ENCODE data around the gene LRRK1. TPM values are rescaled to one million over a fixed set of nuclear protein-coding genes. Genes with fewer than 3 reads are reported as not detected.

LRRK1 gene
- total and polyA plus RNA-seq, 7 donors: 7.1 to 27.4 (median 10.2) TPM

DNA sequence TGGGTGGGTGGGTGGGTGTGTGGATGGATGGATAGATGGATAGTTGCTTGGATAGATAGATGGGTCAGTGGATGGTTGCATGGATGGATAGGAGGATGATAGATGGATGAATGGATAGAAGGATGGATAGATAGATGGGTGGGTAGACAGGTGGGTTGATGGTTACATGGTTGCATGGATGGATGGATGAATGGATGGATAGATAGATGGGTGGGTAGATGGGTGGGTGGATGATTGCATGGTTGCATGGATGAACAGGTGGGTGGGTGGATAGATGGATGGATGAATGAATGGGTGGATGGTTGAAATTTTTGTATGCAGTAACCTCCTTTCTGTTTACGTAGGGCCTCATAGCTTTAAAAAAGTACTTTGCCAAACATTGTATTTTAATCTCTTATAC lies 79.5 kb downstream of the LRRK1 start:
- Histone ChIP-seq H3K27me3 (no peaks in the 10 kb centered on the region), H3K4me1 (no peaks in the 10 kb centered on the region), H3K36me3 (peaks cover 0 to 10% (median 0%) of the 10 kb centered on the region in 4 donors), H3K4me3 (no peak overlapping the region), H3K27ac (no peak overlapping the region), H3K9me3 (no peaks in the 10 kb centered on the region)
- no peak for DNase-seq
- intact Hi-C loops (cut with DNase I): no loop called here
- no peak for TF ChIP-seq POLR2AphosphoS5 (IDR thresholded peaks at IDR 0.05)
- 93 to 94% methylated on average over 1 of the region's 1 CpG for WGBS, 2 donors

DNA sequence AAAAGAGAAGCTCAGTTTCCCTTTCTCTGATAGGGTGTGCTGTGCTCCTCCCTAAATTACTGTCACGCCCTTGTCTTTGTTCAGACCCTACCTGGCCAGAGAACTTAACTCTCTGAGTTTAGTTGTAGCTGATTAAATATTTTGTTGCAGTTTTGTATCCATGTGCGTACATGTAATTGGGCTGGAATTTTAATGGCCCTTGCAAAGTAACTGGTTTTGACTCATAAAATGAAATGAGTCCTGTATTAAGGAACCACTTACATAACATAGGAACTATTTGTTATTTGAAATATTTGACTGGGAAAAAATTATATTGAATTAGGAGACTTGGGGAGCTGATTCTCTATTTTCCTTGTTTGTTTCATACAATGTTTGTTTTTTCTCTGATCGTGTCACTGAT lies 80.2 kb downstream of the LRRK1 start:
- Histone ChIP-seq H3K4me3 (no peak overlapping the region), H3K36me3 (peaks cover 0 to 5% (median 0%) of the 10 kb centered on the region in 4 donors), H3K27ac (no peak overlapping the region), H3K27me3 (no peaks in the 10 kb centered on the region), H3K4me1 (no peaks in the 10 kb centered on the region), H3K9me3 (no peaks in the 10 kb centered on the region)
- intact Hi-C loops (cut with DNase I): no loop called here
- 24 to 66% methylated on average over 3 of the region's 3 CpGs for WGBS, 2 donors
- DNase-seq: no peak
- TF ChIP-seq POLR2AphosphoS5 (IDR thresholded peaks at IDR 0.05) (no peak), EP300 (IDR thresholded peaks at IDR 0.05) (no peak), POLR2A (IDR thresholded peaks at IDR 0.05) (no peak)
- TF ChIP-seq, protein P1, sequence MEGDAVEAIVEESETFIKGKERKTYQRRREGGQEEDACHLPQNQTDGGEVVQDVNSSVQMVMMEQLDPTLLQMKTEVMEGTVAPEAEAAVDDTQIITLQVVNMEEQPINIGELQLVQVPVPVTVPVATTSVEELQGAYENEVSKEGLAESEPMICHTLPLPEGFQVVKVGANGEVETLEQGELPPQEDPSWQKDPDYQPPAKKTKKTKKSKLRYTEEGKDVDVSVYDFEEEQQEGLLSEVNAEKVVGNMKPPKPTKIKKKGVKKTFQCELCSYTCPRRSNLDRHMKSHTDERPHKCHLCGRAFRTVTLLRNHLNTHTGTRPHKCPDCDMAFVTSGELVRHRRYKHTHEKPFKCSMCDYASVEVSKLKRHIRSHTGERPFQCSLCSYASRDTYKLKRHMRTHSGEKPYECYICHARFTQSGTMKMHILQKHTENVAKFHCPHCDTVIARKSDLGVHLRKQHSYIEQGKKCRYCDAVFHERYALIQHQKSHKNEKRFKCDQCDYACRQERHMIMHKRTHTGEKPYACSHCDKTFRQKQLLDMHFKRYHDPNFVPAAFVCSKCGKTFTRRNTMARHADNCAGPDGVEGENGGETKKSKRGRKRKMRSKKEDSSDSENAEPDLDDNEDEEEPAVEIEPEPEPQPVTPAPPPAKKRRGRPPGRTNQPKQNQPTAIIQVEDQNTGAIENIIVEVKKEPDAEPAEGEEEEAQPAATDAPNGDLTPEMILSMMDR (IDR thresholded peaks at IDR 0.05): no peak

DNA sequence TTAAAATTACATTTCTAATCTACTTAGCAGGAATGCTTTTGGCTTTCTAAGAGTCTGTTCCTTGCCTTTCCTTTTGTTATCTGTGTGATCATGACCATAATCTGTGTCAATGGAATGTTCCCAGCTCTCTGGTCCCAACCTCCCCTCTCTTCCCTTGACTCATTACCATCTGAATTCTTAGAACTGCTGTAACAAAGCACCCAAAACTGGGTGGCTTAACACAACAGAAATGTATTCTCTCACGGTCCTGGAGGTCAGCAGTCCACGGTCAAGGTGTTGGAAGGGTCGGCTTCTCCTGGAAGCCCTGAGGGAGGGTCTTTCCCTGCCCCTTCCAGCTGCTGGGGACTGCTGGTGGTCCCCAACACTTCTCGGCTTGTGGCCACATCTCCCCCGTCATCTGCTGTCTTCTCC lies 81.1 kb downstream of the LRRK1 start:
- Histone ChIP-seq H3K36me3 (no peaks in the 10 kb centered on the region), H3K4me3 (no peak overlapping the region), H3K9me3 (no peaks in the 10 kb centered on the region), H3K27me3 (no peaks in the 10 kb centered on the region), H3K27ac (no peak overlapping the region), H3K4me1 (no peaks in the 10 kb centered on the region)
- TF ChIP-seq POLR2AphosphoS5 (IDR thresholded peaks at IDR 0.05) (no peak), EP300 (IDR thresholded peaks at IDR 0.05) (no peak), POLR2A (IDR thresholded peaks at IDR 0.05) (no peak)
- TF ChIP-seq, protein P1 (IDR thresholded peaks at IDR 0.05): no peak
- WGBS, 2 donors: 95% methylated on average over 5 of the region's 5 CpGs
- intact Hi-C loops (cut with DNase I): no loop called here
- DNase-seq: no peak

DNA sequence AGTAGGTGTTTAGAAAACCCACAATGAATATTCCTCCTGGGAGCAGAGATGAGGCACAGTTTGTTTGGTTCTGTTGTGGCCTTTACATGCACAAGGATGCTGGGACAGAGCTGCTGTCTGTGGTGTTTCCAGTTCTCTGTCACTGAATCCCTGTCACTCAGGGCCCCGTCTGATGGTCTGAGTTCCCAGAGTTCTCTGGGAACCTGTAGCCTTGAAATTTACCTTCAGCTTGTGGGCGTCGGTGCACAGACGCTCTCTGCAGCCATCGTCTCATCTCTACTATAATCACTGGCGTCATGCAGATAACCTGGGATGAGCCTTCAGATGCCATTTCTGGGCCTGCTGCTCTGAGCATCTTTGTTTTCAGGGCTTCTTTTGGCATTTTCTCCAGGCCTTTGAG lies 81.9 kb downstream of the LRRK1 start:
- H3K9me3 ChIP-seq: no peaks in the 10 kb centered on the region
- H3K27me3 ChIP-seq: no peaks in the 10 kb centered on the region
- no peaks in the 10 kb centered on the region for H3K4me1 ChIP-seq
- no peak overlapping the region for H3K4me3 ChIP-seq
- no peak for DNase-seq
- no peaks in the 10 kb centered on the region for H3K36me3 ChIP-seq
- intact Hi-C loops (cut with DNase I): no loop called here
- H3K27ac ChIP-seq: no peak overlapping the region
- 95 to 97% methylated on average over 6 of the region's 6 CpGs for WGBS, 2 donors
- TF ChIP-seq POLR2AphosphoS5 (IDR thresholded peaks at IDR 0.05): no peak
- no peak for TF ChIP-seq EP300 (IDR thresholded peaks at IDR 0.05)
- TF ChIP-seq, protein P1 (IDR thresholded peaks at IDR 0.05): no peak
- no peak for TF ChIP-seq POLR2A (IDR thresholded peaks at IDR 0.05)

DNA sequence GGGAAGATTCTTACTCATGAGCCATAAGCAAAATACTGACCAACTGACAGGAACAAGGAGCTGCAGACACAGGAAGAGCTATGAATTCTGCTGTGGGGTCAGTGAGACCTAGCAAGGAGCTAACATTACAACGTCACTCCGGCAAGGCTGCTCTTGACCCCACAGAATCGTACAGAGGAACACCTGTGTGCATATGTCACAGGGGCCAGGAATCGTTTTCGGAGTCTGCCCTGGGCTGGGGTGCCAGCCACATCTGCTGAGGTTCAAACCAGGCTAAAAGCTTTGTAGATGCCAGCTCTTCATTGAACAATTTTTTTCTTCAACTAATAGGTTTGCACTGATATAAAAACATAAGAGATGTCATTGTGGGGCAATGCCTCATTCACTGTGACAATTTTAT lies 82.6 kb downstream of the LRRK1 start:
- Histone ChIP-seq H3K27me3 (no peaks in the 10 kb centered on the region), H3K4me3 (no peak overlapping the region), H3K9me3 (no peaks in the 10 kb centered on the region), H3K4me1 (peaks cover 0 to 3% (median under 1%) of the 10 kb centered on the region in 4 donors), H3K36me3 (no peaks in the 10 kb centered on the region), H3K27ac (no peak overlapping the region)
- TF ChIP-seq POLR2A (IDR thresholded peaks at IDR 0.05) (no peak), POLR2AphosphoS5 (IDR thresholded peaks at IDR 0.05) (no peak), EP300 (IDR thresholded peaks at IDR 0.05) (no peak)
- TF ChIP-seq, protein P1 (IDR thresholded peaks at IDR 0.05): no peak
- intact Hi-C loops (cut with DNase I): no loop called here
- WGBS, 2 donors: 91% methylated on average over 5 of the region's 5 CpGs
- no peak for DNase-seq

Data from sigmoid colon (tissue), 7 donors.